Measurements from ENCODE around the gene RPL11.

- TF ChIP-seq RFX5 (IDR thresholded peaks at IDR 0.05; ENCODE audit: borderline replicate concordance, low read depth, low read length) (no peak), CTCF (IDR thresholded peaks at IDR 0.05; ENCODE audit: control extremely low read depth in 1 of 3, insufficient read depth in 1 of 3, low read depth in 1 of 3, low read length in 3 of 3) (no peak), ATF2 (IDR thresholded peaks at IDR 0.05; ENCODE audit: low read length) (no peak), JUND (IDR thresholded peaks at IDR 0.05; ENCODE audit: low read length) (no peak), EP300 (IDR thresholded peaks at IDR 0.05; ENCODE audit: borderline replicate concordance in 1 of 2, low read depth in 2 of 2, low read length in 2 of 2) (no peak), POLR2AphosphoS5 (IDR thresholded peaks at IDR 0.05; ENCODE audit: low read depth, low read length) (no peak)
Observed at GRCh38 chr1:23660671-23661070, 30.9 kb upstream of the RPL11 start.

Data from H1 (cell line).